ENCODE results near the gene NPIPB6.

NPIPB6 gene

GRCh38 chr16:28297784-28298510, 65.4 kb downstream of the NPIPB6 start:
- no peak for DNase-seq

- DNase-seq = no peak
Measured at GRCh38 chr16:28297308-28297707, 66.0 kb downstream of the NPIPB6 start.

GRCh38 chr16:28295276-28295675, 68.0 kb downstream of the NPIPB6 start:
- no peak for DNase-seq

GRCh38 chr16:28294201-28294600, 69.1 kb downstream of the NPIPB6 start:
- no peak for DNase-seq

GRCh38 chr16:28293601-28293960, 69.7 kb downstream of the NPIPB6 start:
- DNase-seq = no peak

GRCh38 chr16:28292731-28293600, 70.3 kb downstream of the NPIPB6 start:
- DNase-seq = no peak
